ENCODE data around the gene PSMB1. TPM values are rescaled to one million over a fixed set of nuclear protein-coding genes. Genes with fewer than 3 reads are reported as not detected.

PSMB1 gene
- total and polyA plus RNA-seq, 2 donors (not counting 3 experiments of a cell fraction or from before 2014, with no cell fraction given), result 198 to 560 TPM

DNA sequence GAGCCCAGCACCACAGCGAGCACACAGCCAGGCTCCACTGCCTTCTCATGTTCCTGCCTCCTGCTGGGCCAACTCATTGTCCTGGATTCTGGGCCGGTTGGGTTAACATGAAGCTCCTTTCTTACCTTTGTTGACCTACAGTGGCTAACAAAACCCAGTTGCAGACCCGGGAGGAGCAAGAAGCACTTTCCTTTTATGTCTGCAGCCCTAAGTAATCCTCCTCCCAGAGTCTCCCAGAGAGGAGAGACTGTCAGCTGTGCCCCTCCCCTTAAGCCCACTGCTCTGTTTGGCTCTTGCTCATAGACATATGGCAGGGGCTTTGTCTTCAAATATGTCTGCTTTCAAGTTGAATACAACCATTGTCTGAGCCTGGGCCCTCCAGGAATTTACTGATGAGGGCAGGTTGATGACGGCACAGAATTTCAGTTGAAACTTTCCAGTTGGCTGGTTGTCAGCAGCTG lies 55.2 kb downstream of the PSMB1 start:
- H3K9me3 ChIP-seq (replicated peaks; ENCODE audit: control insufficient read depth, insufficient read depth, low read length), result no peaks in the 10 kb centered on the region
- no peak overlapping the region for H3K9ac ChIP-seq (replicated peaks; ENCODE audit: extremely low read depth, insufficient read depth, low read length)
- H3K79me2 ChIP-seq (ENCODE audit: control insufficient read depth, insufficient read depth, low read length), result no peaks in the 10 kb centered on the region
- ChIA-PET CTCF (no interaction called here), POLR2A (no interaction called here)
- intact Hi-C loops (cut with micrococcal nuclease), result no loop called here
- H3K27me3 ChIP-seq (ENCODE audit: control insufficient read depth in 2 of 2, insufficient read depth in 2 of 2, low read length in 2 of 2), result peaks cover 0 to 2% of the 10 kb centered on the region in 2 experiments
- no peaks in the 10 kb centered on the region for H3K9me1 ChIP-seq (replicated peaks; ENCODE audit: control insufficient read depth, extremely low read depth, insufficient read depth, low read length)
- no peak overlapping the region for H2AFZ ChIP-seq (ENCODE audit: low read depth, low read length)
- H3K27ac ChIP-seq (ENCODE audit: insufficient read depth, low read depth, low read length), result no peak overlapping the region
- no peak for FAIRE-seq
- no peak overlapping the region for H3K4me3 ChIP-seq (replicated peaks in 1 of 3; ENCODE audit: insufficient read depth in 1 of 3, low read depth in 1 of 3, low read length in 3 of 3)
- TF ChIP-seq POLR2AphosphoS5 (IDR thresholded peaks at IDR 0.05; ENCODE audit: insufficient read depth, low read depth, low read length), result no peak
- TF ChIP-seq POLR2A (IDR thresholded peaks at IDR 0.05; ENCODE audit: low read depth, low read length), result no peak
- no peak for TF ChIP-seq FOS (IDR thresholded peaks at IDR 0.05; ENCODE audit: borderline replicate concordance, insufficient read depth, low read length)
- TF ChIP-seq, protein P1, sequence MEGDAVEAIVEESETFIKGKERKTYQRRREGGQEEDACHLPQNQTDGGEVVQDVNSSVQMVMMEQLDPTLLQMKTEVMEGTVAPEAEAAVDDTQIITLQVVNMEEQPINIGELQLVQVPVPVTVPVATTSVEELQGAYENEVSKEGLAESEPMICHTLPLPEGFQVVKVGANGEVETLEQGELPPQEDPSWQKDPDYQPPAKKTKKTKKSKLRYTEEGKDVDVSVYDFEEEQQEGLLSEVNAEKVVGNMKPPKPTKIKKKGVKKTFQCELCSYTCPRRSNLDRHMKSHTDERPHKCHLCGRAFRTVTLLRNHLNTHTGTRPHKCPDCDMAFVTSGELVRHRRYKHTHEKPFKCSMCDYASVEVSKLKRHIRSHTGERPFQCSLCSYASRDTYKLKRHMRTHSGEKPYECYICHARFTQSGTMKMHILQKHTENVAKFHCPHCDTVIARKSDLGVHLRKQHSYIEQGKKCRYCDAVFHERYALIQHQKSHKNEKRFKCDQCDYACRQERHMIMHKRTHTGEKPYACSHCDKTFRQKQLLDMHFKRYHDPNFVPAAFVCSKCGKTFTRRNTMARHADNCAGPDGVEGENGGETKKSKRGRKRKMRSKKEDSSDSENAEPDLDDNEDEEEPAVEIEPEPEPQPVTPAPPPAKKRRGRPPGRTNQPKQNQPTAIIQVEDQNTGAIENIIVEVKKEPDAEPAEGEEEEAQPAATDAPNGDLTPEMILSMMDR (IDR thresholded peaks at IDR 0.05; ENCODE audit: extremely low read depth in 1 of 2, insufficient read depth in 1 of 2, low read depth in 1 of 2, low read length in 2 of 2), result no peak
- TF ChIP-seq, protein P2, sequence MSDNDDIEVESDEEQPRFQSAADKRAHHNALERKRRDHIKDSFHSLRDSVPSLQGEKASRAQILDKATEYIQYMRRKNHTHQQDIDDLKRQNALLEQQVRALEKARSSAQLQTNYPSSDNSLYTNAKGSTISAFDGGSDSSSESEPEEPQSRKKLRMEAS (IDR thresholded peaks at IDR 0.05; ENCODE audit: insufficient read depth, insufficient read length), result no peak
- TF ChIP-seq GATA2 (IDR thresholded peaks at IDR 0.05; ENCODE audit: insufficient read depth, insufficient read length, low read depth, low read length), result no peak
- dilution Hi-C loops (cut with MboI; ENCODE audit: extremely low pct_ligation_motif_present, low sequenced_read_pairs), result no loop called here
- H3K36me3 ChIP-seq (ENCODE audit: control insufficient read depth in 2 of 2, extremely low read depth in 1 of 2, insufficient read depth in 2 of 2, low read length in 2 of 2), result no peaks in the 10 kb centered on the region
- no peak for DNase-seq (ENCODE audit: low read depth, low spot score)
- no TSS peak for BruUV-seq (replicated peaks)
- H4K20me1 ChIP-seq (replicated peaks; ENCODE audit: control insufficient read depth, extremely low read depth, insufficient read depth, low read length), result no peaks in the 10 kb centered on the region
- H3K4me2 ChIP-seq (ENCODE audit: insufficient read depth, low read length), result no peak overlapping the region
- no peaks in the 10 kb centered on the region for H3K4me1 ChIP-seq (ENCODE audit: control insufficient read depth, extremely low read depth, insufficient read depth, low read length)

DNA sequence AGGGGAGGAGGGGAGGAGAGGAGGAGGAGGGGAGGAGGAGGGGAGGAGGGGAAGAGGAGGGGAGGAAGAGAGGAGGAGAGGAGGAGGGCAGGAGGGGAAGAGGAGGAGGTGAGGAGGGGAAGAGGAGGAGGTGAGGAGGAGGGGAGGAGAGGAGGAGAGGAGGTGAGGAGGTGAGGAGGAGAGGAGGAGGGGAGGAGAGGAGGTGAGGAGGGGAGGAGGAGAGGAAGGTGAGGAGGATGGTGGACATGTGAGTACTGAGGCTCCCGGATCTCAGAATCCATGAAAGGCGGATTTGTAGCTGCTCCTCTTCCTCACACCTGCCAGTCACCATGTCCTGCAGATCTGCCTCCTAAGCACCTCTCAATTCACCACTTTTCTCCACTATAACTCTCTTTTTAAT lies 59.8 kb downstream of the PSMB1 start:
- Histone ChIP-seq H4K20me1 (replicated peaks; ENCODE audit: control insufficient read depth, extremely low read depth, insufficient read depth, low read length) (no peaks in the 10 kb centered on the region), H3K9me1 (replicated peaks; ENCODE audit: control insufficient read depth, extremely low read depth, insufficient read depth, low read length) (no peaks in the 10 kb centered on the region), H3K27me3 (ENCODE audit: control insufficient read depth in 2 of 2, insufficient read depth in 2 of 2, low read length in 2 of 2) (no peaks in the 10 kb centered on the region), H3K9me3 (replicated peaks; ENCODE audit: control insufficient read depth, insufficient read depth, low read length) (no peaks in the 10 kb centered on the region), H3K79me2 (ENCODE audit: control insufficient read depth, insufficient read depth, low read length) (no peaks in the 10 kb centered on the region), H3K36me3 (ENCODE audit: control insufficient read depth in 2 of 2, extremely low read depth in 1 of 2, insufficient read depth in 2 of 2, low read length in 2 of 2) (no peaks in the 10 kb centered on the region), H3K4me2 (ENCODE audit: insufficient read depth, low read length) (no peak overlapping the region), H3K4me3 (replicated peaks in 1 of 3; ENCODE audit: insufficient read depth in 1 of 3, low read depth in 1 of 3, low read length in 3 of 3) (no peak overlapping the region), H3K4me1 (ENCODE audit: control insufficient read depth, extremely low read depth, insufficient read depth, low read length) (no peaks in the 10 kb centered on the region), H3K27ac (ENCODE audit: insufficient read depth, low read depth, low read length) (no peak overlapping the region), H2AFZ (ENCODE audit: low read depth, low read length) (no peak overlapping the region), H3K9ac (replicated peaks; ENCODE audit: extremely low read depth, insufficient read depth, low read length) (no peak overlapping the region)
- FAIRE-seq (no peak), DNase-seq (ENCODE audit: low read depth, low spot score) (no peak)
- dilution Hi-C loops (cut with MboI; ENCODE audit: extremely low pct_ligation_motif_present, low sequenced_read_pairs), result no loop called here
- ChIA-PET POLR2A (no interaction called here), CTCF (no interaction called here)
- TF ChIP-seq, protein P2 (IDR thresholded peaks at IDR 0.05; ENCODE audit: insufficient read depth, insufficient read length), result no peak
- TF ChIP-seq FOS (IDR thresholded peaks at IDR 0.05; ENCODE audit: borderline replicate concordance, insufficient read depth, low read length) (no peak), GATA2 (IDR thresholded peaks at IDR 0.05; ENCODE audit: insufficient read depth, insufficient read length, low read depth, low read length) (no peak), JUN (IDR thresholded peaks at IDR 0.05; ENCODE audit: borderline replicate concordance, insufficient read depth, insufficient read length, low read depth) (no peak), POLR2A (IDR thresholded peaks at IDR 0.05; ENCODE audit: low read depth, low read length) (no peak), MYC (IDR thresholded peaks at IDR 0.05; ENCODE audit: low read depth, low read length) (no peak)
- intact Hi-C loops (cut with micrococcal nuclease), result no loop called here
- no TSS peak for BruUV-seq (replicated peaks)
